GM18861 (cell line): ENCODE results near the gene HRH2.
"Not testable (repeated sequence)": the region's sequence is repeated elsewhere in the genome, so short reads cannot be mapped to it uniquely, and the experiment has no call there.

ENCODE experiments used
- ATAC-seq: cut with Tn5 transposase; IDR thresholded peaks from one replicate; pipeline ENCODE4 v1.9.1; 2021; ENCODE audit not compliant: unreplicated experiment

Gene HRH2

GRCh38 chr5:175735701-175736100, 77.8 kb downstream of the HRH2 start:
- no peak for ATAC-seq

- no peak for ATAC-seq
Measured at GRCh38 chr5:175736652-175737051, 78.8 kb downstream of the HRH2 start.

GRCh38 chr5:175737481-175737880, 79.6 kb downstream of the HRH2 start:
- ATAC-seq: no peak

GRCh38 chr5:175738126-175738525, 80.3 kb downstream of the HRH2 start:
- no peak for ATAC-seq

DNA sequence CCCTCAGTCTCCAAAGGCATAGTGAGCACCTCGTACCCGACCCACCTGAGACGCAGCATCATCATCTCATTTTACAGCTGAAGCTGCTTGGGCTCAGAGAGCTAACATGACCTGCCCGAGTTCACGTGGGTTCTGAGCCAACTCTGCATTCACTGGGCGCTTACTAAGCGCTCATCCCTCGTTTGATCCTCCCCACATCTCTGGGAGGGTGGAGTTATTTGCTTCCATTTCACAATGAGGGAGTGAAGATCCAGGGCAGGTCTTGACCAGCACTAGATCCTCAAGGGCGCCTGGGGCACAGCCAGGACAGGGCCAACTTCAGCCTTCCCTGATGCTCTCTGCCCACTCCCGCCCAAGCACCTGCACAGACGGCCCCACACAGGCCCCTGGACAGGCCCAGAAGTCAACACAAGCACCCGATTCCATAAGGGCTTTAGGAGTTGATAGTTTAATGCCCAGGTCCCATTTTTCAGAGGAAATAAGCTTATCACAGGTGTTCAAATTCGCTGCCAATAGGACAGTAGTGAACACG, 80.8 kb downstream of the HRH2 start:
- no peak for ATAC-seq

DNA sequence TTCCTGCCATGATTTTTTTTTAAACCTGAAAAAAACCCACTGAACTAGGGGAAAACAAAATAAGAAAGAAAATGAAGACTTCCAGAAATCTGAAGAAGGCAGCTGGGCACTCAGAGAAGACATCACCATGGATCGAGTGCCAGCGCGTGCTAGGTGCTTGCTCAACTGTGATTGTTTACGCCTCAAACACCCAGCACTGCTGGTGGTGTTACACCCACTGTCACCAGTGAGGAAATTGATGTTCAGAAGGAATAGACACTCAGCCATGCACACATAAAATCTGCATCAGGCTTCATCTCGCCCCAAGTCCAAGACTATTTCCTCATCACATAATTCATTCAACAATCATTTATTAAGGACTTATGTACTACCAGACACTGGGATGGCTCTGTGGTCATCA, 82.1 kb downstream of the HRH2 start:
- ATAC-seq: no peak

GRCh38 chr5:175741556-175741955, 83.7 kb downstream of the HRH2 start:
- no peak for ATAC-seq

DNA sequence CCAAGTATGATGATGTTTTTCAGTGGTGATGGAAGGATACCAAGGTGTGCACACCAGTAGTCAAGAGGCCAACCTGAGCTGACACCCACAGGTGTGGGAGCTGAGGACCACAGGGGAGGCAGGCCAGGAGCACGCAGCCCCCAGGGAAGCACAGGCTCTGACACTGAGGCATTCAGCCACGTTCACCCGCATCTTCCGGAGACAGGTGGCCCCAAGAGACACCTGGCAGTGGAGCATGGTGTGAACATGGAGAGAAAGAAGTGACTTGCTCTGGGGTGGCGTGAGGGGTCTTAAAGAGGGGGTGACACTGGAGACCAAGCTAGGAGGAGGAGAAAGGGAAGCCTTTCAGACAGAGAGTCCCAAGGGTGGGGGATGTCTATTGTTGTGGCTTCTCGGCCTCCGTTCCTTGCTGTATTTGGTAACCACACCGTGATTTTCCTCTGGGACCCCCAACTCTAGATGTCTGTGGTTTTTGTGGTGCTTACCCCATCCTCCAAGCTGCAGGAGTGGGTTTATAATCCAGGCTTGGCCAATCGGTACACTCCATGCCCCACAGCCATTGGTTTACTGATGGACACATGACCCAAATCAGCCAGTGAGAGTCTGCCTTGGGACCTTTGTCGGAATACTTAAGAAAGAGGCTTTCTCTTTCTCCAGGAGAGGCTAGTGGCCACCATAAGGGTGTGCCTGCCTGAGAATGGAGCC, 84.6 kb downstream of the HRH2 start:
- ATAC-seq: no peak

- ATAC-seq: no peak
Measured at GRCh38 chr5:175743676-175744210, 85.9 kb downstream of the HRH2 start.

DNA sequence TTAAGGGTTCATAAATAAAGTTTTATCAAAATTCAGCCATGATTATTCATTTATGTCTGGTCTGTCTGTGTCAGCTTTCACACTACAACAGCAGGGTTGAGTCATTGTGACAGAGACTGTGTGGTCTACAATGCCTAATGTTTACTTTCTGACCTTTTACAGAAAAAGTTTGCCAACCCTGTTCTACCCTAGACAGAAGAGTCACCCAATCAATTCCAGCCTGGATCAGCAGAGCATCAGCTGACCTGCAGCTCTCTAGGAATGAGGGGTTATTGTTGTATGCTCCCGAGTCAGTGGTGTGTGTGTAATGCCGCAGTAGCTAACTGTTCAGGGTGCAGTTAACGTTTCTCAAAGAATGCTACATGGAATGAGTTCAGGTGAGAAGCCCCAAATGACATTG, 87.3 kb downstream of the HRH2 start:
- no peak for ATAC-seq

- ATAC-seq: no peak
Measured at GRCh38 chr5:175746851-175747250, 89.0 kb downstream of the HRH2 start.

GRCh38 chr5:175747539-175748060, 89.7 kb downstream of the HRH2 start:
- no peak for ATAC-seq

DNA sequence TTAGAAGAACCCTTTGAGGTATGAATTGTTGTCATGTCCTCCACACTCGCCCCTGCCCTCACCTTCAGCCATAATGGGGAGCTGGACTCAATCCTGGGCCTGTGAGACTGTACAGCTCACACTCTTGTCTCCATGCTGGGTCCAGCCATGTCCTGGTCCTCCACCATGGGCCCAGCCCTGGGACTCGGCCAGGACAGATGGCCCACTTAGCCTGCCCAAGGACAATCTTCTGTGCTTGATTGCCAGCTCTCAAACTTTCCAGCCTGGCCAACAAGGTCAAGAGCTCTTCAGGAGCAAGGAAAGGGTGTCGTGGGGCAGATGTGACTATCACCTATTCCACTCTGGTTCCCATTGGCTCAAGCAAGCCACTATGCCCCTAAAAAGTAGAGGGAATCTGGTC, 90.8 kb downstream of the HRH2 start:
- no peak for ATAC-seq

DNA sequence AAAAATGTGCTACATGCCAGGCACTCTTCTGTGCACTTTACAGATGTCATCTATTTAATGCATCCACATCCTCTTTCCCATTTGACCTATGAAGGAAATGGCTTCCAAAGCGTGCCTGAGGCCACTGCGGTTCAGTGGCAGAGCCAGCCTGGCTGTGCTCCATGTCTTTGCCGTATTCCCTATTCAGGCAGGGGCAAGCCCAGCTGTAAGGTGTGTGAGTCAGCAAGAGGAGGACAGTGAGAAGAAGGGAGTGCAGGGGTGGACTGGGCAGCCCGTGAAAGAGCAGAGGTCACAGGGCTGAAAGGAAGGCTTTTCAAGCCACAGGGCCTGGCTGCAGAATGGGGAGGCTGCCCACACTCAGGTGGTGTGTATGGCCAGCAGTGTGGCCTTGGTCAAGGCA, 91.7 kb downstream of the HRH2 start:
- ATAC-seq: no peak

- ATAC-seq: no peak
Measured at GRCh38 chr5:175750511-175750931, 92.7 kb downstream of the HRH2 start.

DNA sequence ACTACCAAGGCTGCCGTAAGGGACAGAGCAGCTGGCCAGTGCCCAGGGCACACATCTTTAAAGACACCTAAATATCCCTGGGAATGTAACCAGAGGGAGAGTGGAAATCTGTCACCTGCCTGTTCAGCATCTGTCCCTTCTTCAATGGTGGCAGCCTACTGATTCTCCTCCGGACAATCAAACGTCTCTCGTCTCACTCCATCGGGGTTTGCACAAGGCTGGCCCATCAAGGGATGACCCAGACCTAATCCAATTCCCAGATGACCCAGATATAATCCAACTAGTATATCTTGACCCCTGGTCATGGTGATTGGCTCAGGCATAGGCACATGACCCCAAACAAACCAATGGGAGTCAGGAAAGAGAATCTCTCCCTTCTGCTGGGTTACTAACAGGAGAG, 93.5 kb downstream of the HRH2 start:
- no peak for ATAC-seq

GRCh38 chr5:175752826-175753535, 95.1 kb downstream of the HRH2 start:
- no peak for ATAC-seq

DNA sequence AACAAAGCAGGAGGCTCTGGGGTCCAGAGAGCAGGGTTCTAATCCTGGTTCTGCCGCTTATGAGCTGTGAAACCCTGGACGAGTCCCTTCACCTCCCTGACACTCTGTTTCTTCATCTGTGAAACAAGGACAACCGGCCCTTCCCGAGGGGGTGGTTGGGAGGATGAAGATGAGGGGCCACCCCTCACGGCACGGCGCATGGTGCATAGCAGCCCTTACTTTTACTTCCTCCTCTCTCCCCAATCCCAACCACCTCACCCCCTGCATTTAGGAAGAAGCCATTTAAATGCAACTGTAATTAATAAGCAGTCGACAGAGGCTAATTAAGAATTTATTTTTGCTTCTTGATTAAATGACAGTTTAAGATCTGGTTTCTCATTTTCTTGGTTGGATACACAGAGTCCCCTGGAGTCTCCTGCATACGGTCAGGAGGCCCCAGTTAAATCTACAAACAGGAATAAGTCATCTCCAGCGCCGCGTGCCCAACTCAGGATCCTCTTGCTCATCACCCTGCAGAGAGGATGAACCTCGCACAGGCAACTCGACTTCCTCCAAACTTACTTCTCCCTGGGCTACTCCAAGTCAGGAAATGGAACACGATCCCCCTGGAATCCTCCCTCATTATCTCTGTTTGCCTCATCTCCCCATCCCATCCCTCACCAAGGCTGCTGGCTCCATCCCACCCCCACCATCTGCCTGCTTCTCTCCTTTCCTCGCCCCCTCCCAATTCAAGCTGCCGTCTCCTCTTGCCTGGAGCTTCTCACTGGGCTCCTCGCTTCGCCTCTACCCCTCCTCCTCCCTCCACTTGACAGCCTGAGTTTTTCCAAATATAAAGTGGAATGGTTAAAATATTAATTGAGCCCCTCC, 95.9 kb downstream of the HRH2 start:
- no peak for ATAC-seq

GRCh38 chr5:175759991-175760390, 102.1 kb downstream of the HRH2 start:
- not testable (repeated sequence) for ATAC-seq
